Activated naive CD8-positive, alpha-beta T cell treated with anti-CD3 and anti-CD28 coated beads for 36 hours (primary cell): ENCODE measurements around the gene MSANTD2. TPM values are rescaled to one million over a fixed set of nuclear protein-coding genes. Genes with fewer than 3 reads are reported as not detected.

Source experiments
- DNase-seq: peaks from one replicate; pipeline ENCODE4 v3.0.0; 2021
- H3K27ac Mint-ChIP-seq: one replicate; pipeline ENCODE4 v1.8.0; 2022; ENCODE audit warnings: mild to moderate bottlenecking, moderate library complexity, mixed read lengths
- H3K27me3 Mint-ChIP-seq: one replicate; pipeline ENCODE4 v1.8.0; 2022; ENCODE audit warnings: mild to moderate bottlenecking, mixed read lengths
- H3K36me3 Mint-ChIP-seq: one replicate; pipeline ENCODE4 v1.8.0; 2021; ENCODE audit warnings: mild to moderate bottlenecking, mixed read lengths
- H3K4me1 Mint-ChIP-seq: one replicate; pipeline ENCODE4 v1.8.0; 2021; ENCODE audit warnings: mixed read lengths
- H3K4me3 Mint-ChIP-seq: one replicate; pipeline ENCODE4 v1.8.0; 2022; ENCODE audit warnings: mild to moderate bottlenecking, moderate library complexity, mixed read lengths
- H3K9me3 Mint-ChIP-seq: one replicate; pipeline ENCODE4 v1.8.0; 2022; ENCODE audit warnings: mixed read lengths
- total RNA-seq, 2 experiments: library from RNA; stranded (reverse); gene quantifications; one replicate each; pipeline ENCODE4 v1.2.3, GENCODE V29; 2021

MSANTD2 gene
- total RNA-seq, 2 experiments from 2014 or later, result 7.2 TPM

- no peak for DNase-seq
- Mint-ChIP-seq H3K4me1 (peaks cover 2% of the 10 kb centered on the region), H3K9me3 (no peaks in the 10 kb centered on the region), H3K27ac (no peak overlapping the region), H3K36me3 (peaks cover 17% of the 10 kb centered on the region), H3K27me3 (no peaks in the 10 kb centered on the region), H3K4me3 (no peak overlapping the region)
Measured at GRCh38 chr11:124769806-124770774, 30.1 kb downstream of the MSANTD2 start.

- Mint-ChIP-seq H3K4me3 (no peak overlapping the region), H3K27me3 (no peaks in the 10 kb centered on the region), H3K9me3 (no peaks in the 10 kb centered on the region), H3K27ac (no peak overlapping the region), H3K36me3 (peaks cover 17% of the 10 kb centered on the region), H3K4me1 (peaks cover 2% of the 10 kb centered on the region)
- DNase-seq, result no peak
Measured at GRCh38 chr11:124768914-124769313, 31.3 kb downstream of the MSANTD2 start.

- Mint-ChIP-seq H3K27ac (no peak overlapping the region), H3K36me3 (peaks cover 9% of the 10 kb centered on the region), H3K9me3 (no peaks in the 10 kb centered on the region), H3K4me3 (no peak overlapping the region), H3K4me1 (peaks cover 10% of the 10 kb centered on the region), H3K27me3 (peaks cover 5% of the 10 kb centered on the region)
- DNase-seq, result no peak
Measured at GRCh38 chr11:124766156-124766555, 34.0 kb downstream of the MSANTD2 start.

- DNase-seq, result peak; percentile 82
- Mint-ChIP-seq H3K9me3 (no peaks in the 10 kb centered on the region), H3K27ac (peak overlapping the region; percentile 42), H3K36me3 (peaks cover 4% of the 10 kb centered on the region), H3K27me3 (peaks cover 33% of the 10 kb centered on the region), H3K4me1 (peaks cover 20% of the 10 kb centered on the region), H3K4me3 (peak overlapping the region; percentile 94)
Measured at GRCh38 chr11:124763156-124763947, 36.9 kb downstream of the MSANTD2 start.

GRCh38 chr11:124762624-124763155 is 37.5 kb downstream of the MSANTD2 start:
- H3K4me3 Mint-ChIP-seq, result peak overlapping the region; percentile 94
- no peaks in the 10 kb centered on the region for H3K9me3 Mint-ChIP-seq
- no peak for DNase-seq
- no peak overlapping the region for H3K27ac Mint-ChIP-seq
- H3K4me1 Mint-ChIP-seq, result peaks cover 22% of the 10 kb centered on the region
- peaks cover 4% of the 10 kb centered on the region for H3K36me3 Mint-ChIP-seq
- peaks cover 40% of the 10 kb centered on the region for H3K27me3 Mint-ChIP-seq

- Mint-ChIP-seq H3K9me3 (no peaks in the 10 kb centered on the region), H3K36me3 (peaks cover 4% of the 10 kb centered on the region), H3K4me3 (peak within 1 kb of the TSS; percentile 94), H3K27me3 (peaks cover 45% of the 10 kb centered on the region), H3K4me1 (peaks cover 22% of the 10 kb centered on the region), H3K27ac (peak within 1 kb of the TSS; percentile 42)
- DNase-seq, result peak; percentile 80
Measured at GRCh38 chr11:124762105-124762623, 38.0 kb downstream of the MSANTD2 start, which contains the start of gene ESAM. Gene ESAM, minus strand, starts transcription at chr11:124762290. Its CDS starts 136 bp downstream, at chr11:124762154.

- H3K27ac Mint-ChIP-seq, result no peak overlapping the region
- H3K36me3 Mint-ChIP-seq, result peaks cover 3% of the 10 kb centered on the region
- peaks cover 52% of the 10 kb centered on the region for H3K27me3 Mint-ChIP-seq
- peak overlapping the region; percentile 70 for H3K4me3 Mint-ChIP-seq
- H3K4me1 Mint-ChIP-seq, result peaks cover 22% of the 10 kb centered on the region
- H3K9me3 Mint-ChIP-seq, result no peaks in the 10 kb centered on the region
- DNase-seq, result no peak
Measured at GRCh38 chr11:124761301-124762104, 38.7 kb downstream of the MSANTD2 start.

- Mint-ChIP-seq H3K4me1 (peaks cover 22% of the 10 kb centered on the region), H3K9me3 (no peaks in the 10 kb centered on the region), H3K27me3 (peaks cover 58% of the 10 kb centered on the region), H3K36me3 (no peaks in the 10 kb centered on the region), H3K4me3 (no peak overlapping the region), H3K27ac (no peak overlapping the region)
- no peak for DNase-seq
Measured at GRCh38 chr11:124760806-124761205, 39.4 kb downstream of the MSANTD2 start.

GRCh38 chr11:124760205-124760652 is 40.0 kb downstream of the MSANTD2 start:
- H3K27ac Mint-ChIP-seq, result no peak overlapping the region
- peak overlapping the region; percentile 48 for H3K4me3 Mint-ChIP-seq
- peaks cover 58% of the 10 kb centered on the region for H3K27me3 Mint-ChIP-seq

GRCh38 chr11:124759266-124760204 is 40.7 kb downstream of the MSANTD2 start:
- Mint-ChIP-seq H3K27ac (no peak overlapping the region), H3K27me3 (peaks cover 58% of the 10 kb centered on the region), H3K4me3 (peak overlapping the region; percentile 48)

More at GRCh38 chr11:124760205-124760652, 40.0 kb downstream of the MSANTD2 start:
- H3K9me3 Mint-ChIP-seq, result no peaks in the 10 kb centered on the region
- H3K4me1 Mint-ChIP-seq, result peaks cover 22% of the 10 kb centered on the region
- DNase-seq, result no peak
- no peaks in the 10 kb centered on the region for H3K36me3 Mint-ChIP-seq

GRCh38 chr11:124758355-124759265 is 41.6 kb downstream of the MSANTD2 start:
- peak overlapping the region; percentile 58 for H3K4me3 Mint-ChIP-seq
- peak; percentile 78 for DNase-seq
- H3K9me3 Mint-ChIP-seq, result no peaks in the 10 kb centered on the region
- peaks cover 58% of the 10 kb centered on the region for H3K27me3 Mint-ChIP-seq
- H3K27ac Mint-ChIP-seq, result no peak overlapping the region
- H3K36me3 Mint-ChIP-seq, result peaks cover 3% of the 10 kb centered on the region
- H3K4me1 Mint-ChIP-seq, result peaks cover 22% of the 10 kb centered on the region

More at GRCh38 chr11:124759266-124760204, 40.7 kb downstream of the MSANTD2 start:
- Mint-ChIP-seq H3K36me3 (no peaks in the 10 kb centered on the region), H3K4me1 (peaks cover 22% of the 10 kb centered on the region), H3K9me3 (no peaks in the 10 kb centered on the region)
- no peak for DNase-seq

- Mint-ChIP-seq H3K9me3 (no peaks in the 10 kb centered on the region), H3K4me3 (no peak overlapping the region), H3K27ac (no peak overlapping the region), H3K4me1 (peaks cover 24% of the 10 kb centered on the region), H3K27me3 (peaks cover 58% of the 10 kb centered on the region), H3K36me3 (peaks cover 3% of the 10 kb centered on the region)
- no peak for DNase-seq
Measured at GRCh38 chr11:124757320-124757719, 42.9 kb downstream of the MSANTD2 start.
